CD4-positive, alpha-beta T cell treated with Interleukin-17A for 1 hour (primary cell): ENCODE results near the gene CNKSR1.

Experiments used
- DNase-seq: peaks from one replicate; pipeline ENCODE4 v3.0.0-alpha.2; 2020

Gene CNKSR1, protein sequence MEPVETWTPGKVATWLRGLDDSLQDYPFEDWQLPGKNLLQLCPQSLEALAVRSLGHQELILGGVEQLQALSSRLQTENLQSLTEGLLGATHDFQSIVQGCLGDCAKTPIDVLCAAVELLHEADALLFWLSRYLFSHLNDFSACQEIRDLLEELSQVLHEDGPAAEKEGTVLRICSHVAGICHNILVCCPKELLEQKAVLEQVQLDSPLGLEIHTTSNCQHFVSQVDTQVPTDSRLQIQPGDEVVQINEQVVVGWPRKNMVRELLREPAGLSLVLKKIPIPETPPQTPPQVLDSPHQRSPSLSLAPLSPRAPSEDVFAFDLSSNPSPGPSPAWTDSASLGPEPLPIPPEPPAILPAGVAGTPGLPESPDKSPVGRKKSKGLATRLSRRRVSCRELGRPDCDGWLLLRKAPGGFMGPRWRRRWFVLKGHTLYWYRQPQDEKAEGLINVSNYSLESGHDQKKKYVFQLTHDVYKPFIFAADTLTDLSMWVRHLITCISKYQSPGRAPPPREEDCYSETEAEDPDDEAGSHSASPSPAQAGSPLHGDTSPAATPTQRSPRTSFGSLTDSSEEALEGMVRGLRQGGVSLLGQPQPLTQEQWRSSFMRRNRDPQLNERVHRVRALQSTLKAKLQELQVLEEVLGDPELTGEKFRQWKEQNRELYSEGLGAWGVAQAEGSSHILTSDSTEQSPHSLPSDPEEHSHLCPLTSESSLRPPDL

GRCh38 chr1:26177182-26177684 lies at the start of gene CNKSR1:
Gene CNKSR1 (plus strand): TSS chr1:26177491. CDS start chr1:26177548, 57 bp downstream.
- no peak for DNase-seq

- no peak for DNase-seq
Measured at GRCh38 chr1:26129778-26130177, 47.5 kb upstream of the CNKSR1 start.

- DNase-seq = no peak
Measured at GRCh38 chr1:26130695-26131094, 46.6 kb upstream of the CNKSR1 start.

DNA sequence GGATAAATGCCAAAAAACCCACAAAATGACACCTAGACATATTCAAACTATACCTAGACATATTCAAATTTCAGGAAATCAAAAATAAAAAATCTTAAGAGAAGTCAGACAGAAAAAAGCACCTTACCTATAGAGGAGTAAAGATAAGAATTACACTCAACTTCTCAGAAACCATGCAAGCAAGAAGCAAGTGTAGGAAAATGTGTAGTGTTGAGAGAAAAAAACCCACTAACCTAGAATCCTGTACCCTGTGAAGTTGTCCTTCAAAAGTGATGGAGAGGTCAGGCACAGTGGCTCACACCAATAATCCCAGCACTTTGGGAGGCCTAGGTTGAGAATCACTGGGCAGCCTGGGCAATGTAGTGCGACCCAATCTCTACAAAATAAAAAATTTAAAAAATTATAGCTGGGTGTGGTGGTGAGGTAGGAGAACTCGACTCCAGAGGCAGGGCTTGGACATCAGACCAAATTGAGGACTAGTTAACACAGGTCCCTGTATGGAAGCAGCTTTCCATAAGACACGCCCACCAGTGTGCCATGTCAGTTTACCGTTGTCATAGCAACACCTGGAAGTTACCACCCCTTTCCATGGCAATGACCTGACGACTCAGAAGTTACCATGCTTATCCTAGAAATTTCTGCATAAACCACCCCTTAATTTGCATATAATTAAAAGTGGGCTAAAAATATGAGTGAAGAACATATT lies 45.0 kb upstream of the CNKSR1 start:
- DNase-seq = no peak

GRCh38 chr1:26132834-26133167 lies 44.5 kb upstream of the CNKSR1 start:
- no peak for DNase-seq

GRCh38 chr1:26134466-26134865 lies 42.8 kb upstream of the CNKSR1 start:
- DNase-seq = no peak

- no peak for DNase-seq
Measured at GRCh38 chr1:26138974-26139558, 38.2 kb upstream of the CNKSR1 start.

- DNase-seq = no peak
Measured at GRCh38 chr1:26142159-26142558, 35.1 kb upstream of the CNKSR1 start.

- DNase-seq = peak; percentile 81
Measured at GRCh38 chr1:26145041-26145959, 32.0 kb upstream of the CNKSR1 start.

DNA sequence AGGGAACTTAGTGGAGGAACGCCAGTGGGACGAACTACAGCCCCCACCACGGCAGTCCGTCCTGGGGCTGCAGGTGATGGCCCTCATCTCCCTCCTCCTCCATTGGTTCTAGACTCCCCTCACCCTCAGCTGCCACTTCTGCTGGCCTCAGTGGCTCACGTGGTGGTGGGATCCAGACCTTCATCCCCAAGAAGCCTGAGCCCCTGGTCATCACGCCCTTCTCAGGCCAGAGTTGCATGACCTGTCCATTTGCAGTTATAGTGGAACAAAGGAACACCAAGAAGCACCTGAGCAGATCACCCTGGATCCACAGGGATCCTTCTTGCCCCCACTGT lies 31.4 kb upstream of the CNKSR1 start:
- DNase-seq = no peak

DNA sequence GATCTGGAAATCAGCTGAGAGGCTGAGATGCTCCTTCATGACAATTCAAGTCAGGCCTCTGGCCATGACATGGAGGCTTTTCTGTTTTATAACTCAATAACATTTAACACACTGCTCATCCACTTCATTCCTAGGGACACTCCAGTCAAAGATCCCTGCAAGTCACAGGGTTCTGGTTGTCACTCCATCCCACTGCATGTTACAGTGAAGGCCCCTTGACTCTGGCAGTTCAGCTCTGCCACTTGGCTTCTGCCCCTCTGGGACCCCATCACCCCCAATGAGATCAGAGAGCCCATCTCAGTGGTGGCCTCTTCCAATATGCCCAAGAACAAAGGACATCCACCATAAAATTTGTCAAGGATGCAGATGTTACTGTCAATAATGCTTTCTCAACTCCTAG lies 28.4 kb upstream of the CNKSR1 start:
- no peak for DNase-seq

GRCh38 chr1:26153966-26154532 lies 23.2 kb upstream of the CNKSR1 start:
- DNase-seq = no peak

DNA sequence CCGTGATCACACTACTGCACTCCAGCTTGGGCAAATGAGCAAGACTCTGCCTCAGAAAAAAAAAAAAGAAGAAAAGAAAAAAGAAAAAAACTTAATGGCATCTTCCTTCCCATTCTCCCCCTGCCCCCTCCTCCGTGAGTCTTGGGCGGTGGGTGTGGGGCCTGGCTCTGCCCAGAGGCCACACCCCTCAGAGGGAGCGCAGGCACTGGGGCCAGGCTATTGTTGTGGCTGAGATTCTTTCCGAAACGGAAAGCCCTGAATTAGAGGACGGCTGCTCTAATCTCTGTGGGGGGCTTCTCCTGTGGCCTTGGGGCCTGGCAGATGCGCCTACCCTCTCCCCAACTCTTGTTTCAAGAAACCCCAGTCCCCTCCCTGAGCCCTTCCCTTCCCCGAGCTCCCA lies 22.5 kb upstream of the CNKSR1 start:
- DNase-seq = no peak

GRCh38 chr1:26155370-26156284 lies 21.7 kb upstream of the CNKSR1 start:
- DNase-seq = no peak

DNA sequence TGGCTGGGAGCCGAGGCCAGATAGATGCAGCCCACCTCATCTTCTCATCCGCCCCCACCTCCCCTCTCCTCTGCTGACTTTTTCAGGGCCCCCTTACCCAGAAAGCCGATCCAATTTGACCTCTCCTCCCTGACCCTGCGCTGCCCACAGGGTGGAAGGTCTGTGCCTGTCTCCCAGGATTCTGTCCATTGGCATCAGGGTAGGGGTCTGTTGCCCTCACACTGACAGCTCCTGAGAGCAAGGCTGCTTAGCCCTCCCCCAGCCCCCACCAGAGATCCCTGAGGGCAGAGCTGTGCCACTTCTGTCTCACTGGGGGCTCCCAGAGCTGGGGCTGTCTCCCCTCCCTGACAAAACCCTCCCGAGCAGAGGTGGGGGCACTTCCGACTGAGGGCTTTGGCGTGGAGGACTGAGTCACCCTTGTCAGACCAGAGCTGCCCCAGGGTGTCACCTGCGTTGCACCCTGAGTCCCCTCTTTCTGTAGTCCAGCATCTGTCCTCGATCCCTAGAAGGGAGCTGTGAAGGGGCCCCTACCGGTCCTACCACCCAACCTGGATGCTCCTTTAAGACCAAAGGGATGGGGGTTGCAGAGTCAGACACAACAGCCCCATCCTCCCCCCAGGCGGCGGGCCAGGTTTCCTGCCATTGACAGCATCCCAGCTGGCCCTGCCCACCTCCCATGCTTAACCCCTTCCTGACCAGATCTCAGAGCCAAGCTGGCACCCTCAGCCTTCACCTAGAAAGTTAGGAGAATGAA lies 20.8 kb upstream of the CNKSR1 start:
- no peak for DNase-seq

GRCh38 chr1:26158271-26158907 lies 18.9 kb upstream of the CNKSR1 start:
- DNase-seq = no peak

GRCh38 chr1:26158908-26159742 lies 18.2 kb upstream of the CNKSR1 start, which contains the start of gene FAM110D:
Gene FAM110D (plus strand): TSS chr1:26159079. CDS start chr1:26161292, 2,213 bp downstream.
- no peak for DNase-seq

DNA sequence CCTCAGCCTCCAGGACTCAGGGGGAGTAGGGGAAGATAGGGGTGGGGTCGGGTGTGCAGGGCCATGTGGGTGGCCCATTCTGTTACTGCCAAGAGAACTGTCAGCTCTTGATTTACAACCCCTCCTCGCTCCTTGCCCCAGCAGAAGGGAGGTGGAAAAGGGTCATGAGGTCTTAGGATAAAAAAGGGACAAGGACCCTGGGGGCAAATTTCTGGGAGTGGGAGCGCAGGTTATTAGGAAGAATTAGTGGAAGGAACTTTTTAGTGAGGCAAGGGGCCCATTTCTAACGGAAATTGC lies 17.6 kb upstream of the CNKSR1 start:
- no peak for DNase-seq
